ENCODE measurements around the gene BICD1.

BICD1 gene

DNA sequence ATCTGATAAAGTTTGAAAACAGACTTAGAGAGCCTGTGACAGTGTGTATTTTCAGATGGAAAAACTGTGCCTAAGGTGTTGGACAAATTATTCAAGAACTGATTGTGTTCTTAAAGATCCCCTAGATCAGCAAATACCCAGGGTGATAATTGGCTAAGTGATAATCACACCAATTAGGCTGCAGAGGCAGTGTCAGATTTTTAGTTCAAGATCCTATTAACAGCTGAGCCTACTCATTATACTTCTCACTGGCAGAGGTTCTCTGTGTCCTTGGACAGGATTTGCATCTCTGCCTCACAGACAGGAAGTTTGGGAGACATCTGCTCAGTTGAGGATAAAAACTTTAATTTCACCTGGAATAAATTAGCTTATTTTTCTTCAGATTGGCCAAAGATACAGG is 288.4 kb downstream of the BICD1 start:
- no peak overlapping the region for H3K27ac ChIP-seq
- TF ChIP-seq, protein P1, sequence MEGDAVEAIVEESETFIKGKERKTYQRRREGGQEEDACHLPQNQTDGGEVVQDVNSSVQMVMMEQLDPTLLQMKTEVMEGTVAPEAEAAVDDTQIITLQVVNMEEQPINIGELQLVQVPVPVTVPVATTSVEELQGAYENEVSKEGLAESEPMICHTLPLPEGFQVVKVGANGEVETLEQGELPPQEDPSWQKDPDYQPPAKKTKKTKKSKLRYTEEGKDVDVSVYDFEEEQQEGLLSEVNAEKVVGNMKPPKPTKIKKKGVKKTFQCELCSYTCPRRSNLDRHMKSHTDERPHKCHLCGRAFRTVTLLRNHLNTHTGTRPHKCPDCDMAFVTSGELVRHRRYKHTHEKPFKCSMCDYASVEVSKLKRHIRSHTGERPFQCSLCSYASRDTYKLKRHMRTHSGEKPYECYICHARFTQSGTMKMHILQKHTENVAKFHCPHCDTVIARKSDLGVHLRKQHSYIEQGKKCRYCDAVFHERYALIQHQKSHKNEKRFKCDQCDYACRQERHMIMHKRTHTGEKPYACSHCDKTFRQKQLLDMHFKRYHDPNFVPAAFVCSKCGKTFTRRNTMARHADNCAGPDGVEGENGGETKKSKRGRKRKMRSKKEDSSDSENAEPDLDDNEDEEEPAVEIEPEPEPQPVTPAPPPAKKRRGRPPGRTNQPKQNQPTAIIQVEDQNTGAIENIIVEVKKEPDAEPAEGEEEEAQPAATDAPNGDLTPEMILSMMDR (conservative IDR thresholded peaks at IDR 0.05) = no peak
- TF ChIP-seq ZFX (IDR thresholded peaks at IDR 0.05) = no peak

DNA sequence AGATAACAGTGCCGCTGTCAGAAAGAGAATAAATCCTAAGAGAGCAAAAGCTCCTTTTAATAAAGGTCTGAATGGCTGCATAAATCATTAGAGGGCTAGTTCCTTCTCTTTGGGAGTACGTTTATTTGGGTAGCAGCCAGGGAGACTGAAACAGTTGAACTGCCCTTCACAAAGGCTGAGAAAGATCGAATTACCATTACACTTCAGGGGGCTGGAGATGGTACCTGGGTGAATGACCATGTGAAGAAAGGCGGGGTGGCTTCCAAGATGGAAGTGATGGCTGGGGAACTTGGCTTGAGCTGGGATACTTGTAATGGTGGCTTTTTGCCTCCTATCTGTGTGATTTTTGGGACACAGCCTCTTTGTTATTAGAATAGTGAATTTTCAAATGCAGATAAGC is 291.0 kb downstream of the BICD1 start:
- TF ChIP-seq, protein P1 (conservative IDR thresholded peaks at IDR 0.05) = no peak
- no peak for TF ChIP-seq ZFX (IDR thresholded peaks at IDR 0.05)
- no peak overlapping the region for H3K27ac ChIP-seq

DNA sequence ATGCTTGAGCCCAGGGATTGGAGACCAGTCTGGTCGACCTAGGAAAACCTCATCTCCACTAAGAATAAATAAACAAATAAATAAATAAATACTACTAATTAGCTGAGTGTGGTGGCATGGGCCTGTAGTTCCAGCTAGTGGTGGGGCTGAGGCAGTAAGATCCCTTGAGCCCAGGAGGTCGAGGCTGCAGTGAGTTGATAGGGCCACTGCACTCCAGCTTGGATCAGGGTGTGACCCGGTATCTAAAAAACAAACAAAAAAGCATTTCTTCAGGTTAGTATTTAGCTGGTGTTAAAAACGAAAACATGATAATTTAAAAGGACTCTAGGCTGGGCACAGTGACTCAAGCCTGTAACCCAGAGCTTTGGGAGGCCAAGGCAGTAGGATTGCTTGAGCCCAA is 291.5 kb downstream of the BICD1 start:
- peak overlapping the region; percentile 96; the same call in 1 of the 2 replicates for H3K27ac ChIP-seq
- TF ChIP-seq, protein P1 (conservative IDR thresholded peaks at IDR 0.05) = no peak
- no peak for TF ChIP-seq ZFX (IDR thresholded peaks at IDR 0.05)

DNA sequence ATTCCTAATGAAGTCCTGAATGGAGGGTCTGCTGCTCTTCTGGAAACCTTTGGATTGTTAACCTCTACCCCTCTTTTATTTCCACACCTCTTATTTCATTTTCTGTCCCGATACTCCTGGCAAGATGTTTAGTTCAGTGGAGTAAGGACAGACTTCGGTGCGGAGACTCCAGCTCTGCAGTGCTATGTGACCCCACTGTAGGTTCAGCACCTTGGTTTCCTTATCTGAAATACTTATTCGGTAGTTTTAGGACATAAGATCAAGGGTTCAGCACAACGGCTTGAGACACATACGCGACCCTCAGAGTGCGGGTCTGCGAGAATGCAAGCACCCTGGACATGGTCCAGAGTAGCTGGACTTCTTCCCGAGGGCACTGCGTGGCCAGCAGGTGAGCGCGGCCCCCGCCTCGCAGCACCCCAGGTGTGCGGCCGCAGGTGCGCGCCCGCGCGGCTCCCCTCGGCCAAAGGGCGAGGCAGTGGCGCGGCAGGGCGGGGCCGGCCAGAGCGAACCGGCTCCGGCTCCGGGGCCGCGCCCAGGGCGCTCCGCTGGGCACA is 292.2 kb downstream of the BICD1 start:
- no peak for TF ChIP-seq ZFX (IDR thresholded peaks at IDR 0.05)
- TF ChIP-seq, protein P1 (conservative IDR thresholded peaks at IDR 0.05) = no peak
- peak overlapping the region; percentile 96 for H3K27ac ChIP-seq

DNA sequence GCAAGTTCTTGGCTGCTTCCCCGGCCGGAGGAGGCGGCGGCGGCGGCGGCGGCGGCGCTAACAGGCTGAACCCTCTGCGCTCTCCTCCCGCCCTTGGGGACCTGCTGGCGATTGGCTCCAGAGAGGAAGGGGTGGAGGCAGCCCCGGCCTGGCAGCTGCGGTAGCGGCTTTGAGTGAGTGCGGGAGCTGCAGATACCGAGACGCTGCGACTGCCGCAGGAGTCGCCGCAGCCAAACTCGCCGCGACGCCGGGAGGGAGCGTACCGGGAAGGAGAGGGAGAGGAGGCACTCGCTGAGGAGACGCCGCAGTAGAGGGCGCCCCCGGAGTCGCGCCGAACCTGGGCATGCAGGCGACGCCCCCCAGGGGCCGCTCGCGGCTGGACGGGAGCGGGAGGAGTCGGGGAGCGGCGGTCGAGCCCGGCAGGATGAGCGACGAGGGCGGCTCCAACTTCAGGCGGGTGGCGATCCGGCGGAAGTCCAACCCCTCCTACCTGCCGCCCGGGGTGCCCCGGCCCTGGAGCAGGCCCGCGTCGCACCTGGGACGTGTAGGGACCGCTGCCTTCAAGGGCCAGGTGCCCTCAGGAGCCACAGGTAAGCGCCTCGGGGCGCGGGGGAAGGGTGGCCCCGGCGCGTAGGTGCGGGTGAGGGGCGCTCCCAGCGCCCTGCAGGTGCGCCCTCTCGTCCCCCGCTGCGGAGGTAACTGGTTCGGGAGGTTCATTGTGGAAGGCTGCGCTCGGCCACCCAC is 292.9 kb downstream of the BICD1 start, which contains the start of gene FGD4:
Gene FGD4 (plus strand): TSS at position 189 of the 744 bp plus-strand sequence.
- peak; percentile 67 for TF ChIP-seq ZFX (IDR thresholded peaks at IDR 0.05)
- TF ChIP-seq, protein P1 (conservative IDR thresholded peaks at IDR 0.05) = peak; percentile 71
- peak within 1 kb of the TSS; percentile 96 for H3K27ac ChIP-seq

DNA sequence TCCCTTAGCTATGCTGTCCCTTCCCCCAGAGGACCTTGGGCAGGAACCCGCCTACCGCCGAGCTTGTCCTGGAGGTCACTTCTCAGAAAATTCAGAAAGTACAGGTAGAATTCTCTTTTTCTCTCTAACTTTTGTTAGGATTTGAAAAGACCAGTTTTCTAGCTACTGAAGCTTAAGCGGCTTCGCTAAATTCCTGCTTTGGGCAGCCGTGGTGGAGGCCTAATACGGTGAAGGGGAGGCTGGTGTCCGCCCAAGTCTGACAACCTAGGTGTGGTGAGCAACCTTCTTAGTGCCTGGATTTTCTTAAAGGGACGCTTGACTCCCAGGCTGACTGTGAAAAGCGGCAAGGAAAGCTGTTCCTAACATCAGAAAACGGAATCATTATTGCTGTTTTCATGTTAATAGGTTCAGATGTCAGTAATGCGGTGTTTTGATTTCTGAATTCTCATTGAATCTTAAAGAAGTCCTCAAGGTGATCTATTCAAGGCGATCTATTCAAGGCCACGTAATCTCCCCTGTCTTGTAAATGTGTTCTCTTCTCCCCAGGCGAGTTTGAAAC is 293.5 kb downstream of the BICD1 start:
- peak; percentile 30; the same call in 1 of the 2 replicates for TF ChIP-seq ZFX (IDR thresholded peaks at IDR 0.05)
- TF ChIP-seq, protein P1 (conservative IDR thresholded peaks at IDR 0.05) = no peak
- peak overlapping the region; percentile 96 for H3K27ac ChIP-seq

DNA sequence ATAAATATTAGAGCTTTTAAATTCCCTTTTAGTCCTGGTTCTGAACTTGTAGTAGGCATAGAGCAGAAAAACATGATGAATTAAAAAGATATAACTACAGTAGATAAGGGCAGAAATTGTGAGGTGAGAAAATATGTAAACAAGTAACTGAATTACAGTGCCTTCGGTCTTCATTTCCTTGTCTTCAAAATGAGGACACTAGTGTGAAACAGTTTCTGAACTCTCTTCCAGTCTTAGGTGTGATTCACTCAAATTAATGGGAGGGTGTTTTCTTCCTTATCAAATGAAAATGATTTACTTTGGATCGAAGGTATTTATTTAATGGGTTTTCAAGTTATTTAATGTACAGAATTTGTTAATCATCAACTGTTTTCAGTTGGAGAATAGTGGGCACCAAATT is 294.2 kb downstream of the BICD1 start:
- peak overlapping the region; percentile 22; the same call in 1 of the 2 replicates for H3K27ac ChIP-seq
- TF ChIP-seq, protein P1 (conservative IDR thresholded peaks at IDR 0.05) = no peak
- no peak for TF ChIP-seq ZFX (IDR thresholded peaks at IDR 0.05)
